Endodermal cell (in vitro differentiated cells): ENCODE data around the gene ZNF546. TPM values are rescaled to one million over a fixed set of nuclear protein-coding genes. Genes with fewer than 3 reads are reported as not detected.

Source experiments
- DNase-seq: peaks from one replicate; pipeline ENCODE4 v3.0.0-alpha.2; 2017
- H3K27ac ChIP-seq: 2 replicates; pipeline ENCODE4 v1.5.1; 2013; ENCODE audit warnings: mild to moderate bottlenecking, low read depth, low read length, moderate library complexity
- H3K27me3 ChIP-seq: 2 replicates; pipeline ENCODE4 v1.6.1; 2013; ENCODE audit warnings: mild to moderate bottlenecking, low read length, moderate library complexity; ENCODE audit not compliant: insufficient read depth, control insufficient read depth, poor library complexity, severe bottlenecking
- H3K36me3 ChIP-seq: 2 replicates; pipeline ENCODE4 v1.7.0; 2013; ENCODE audit warnings: mild to moderate bottlenecking, low read length, moderate library complexity; ENCODE audit not compliant: control insufficient read depth, insufficient read depth
- H3K4me1 ChIP-seq: one replicate; pipeline ENCODE4 v1.7.0; 2013; ENCODE audit warnings: low read length; ENCODE audit not compliant: control insufficient read depth, insufficient read depth
- H3K4me3 ChIP-seq: 2 replicates; pipeline ENCODE4 v1.5.1; 2013; ENCODE audit warnings: mild to moderate bottlenecking, low read length, moderate library complexity
- H3K9ac ChIP-seq: 2 replicates; pipeline ENCODE4 v1.6.1; 2013; ENCODE audit warnings: mild to moderate bottlenecking, low read length, moderate library complexity; ENCODE audit not compliant: poor library complexity, severe bottlenecking; ENCODE audit errors: extremely low read depth
- H3K9me3 ChIP-seq: 2 replicates; pipeline ENCODE4 v1.6.1; 2013; ENCODE audit warnings: mild to moderate bottlenecking, low read length, moderate library complexity; ENCODE audit not compliant: control insufficient read depth
- H3K27ac Mint-ChIP-seq: 2 replicates; pipeline ENCODE4 v1.8.0; 2020; ENCODE audit warnings: mixed read lengths
- H3K27me3 Mint-ChIP-seq: 2 replicates; pipeline ENCODE4 v1.8.0; 2021; ENCODE audit warnings: mild to moderate bottlenecking, mixed read lengths; ENCODE audit not compliant: insufficient read depth
- H3K36me3 Mint-ChIP-seq: 2 replicates; pipeline ENCODE4 v1.8.0; 2020; ENCODE audit warnings: low read depth, mixed read lengths
- H3K4me1 Mint-ChIP-seq: 2 replicates; pipeline ENCODE4 v1.8.0; 2020; ENCODE audit warnings: mixed read lengths
- H3K4me3 Mint-ChIP-seq: 2 replicates; pipeline ENCODE4 v1.8.0; 2020; ENCODE audit warnings: mild to moderate bottlenecking, moderate library complexity, mixed read lengths
- H3K9me3 Mint-ChIP-seq: 2 replicates; pipeline ENCODE4 v1.8.0; 2020; ENCODE audit warnings: mild to moderate bottlenecking, mixed read lengths
- WGBS, 2 experiments: methylation state at CpG; one replicate each; pipeline versions ENCODE4 v1.1.5 to v1.1.7; 2013; ENCODE audit warnings: missing lambda C conversion rate in 2 of 2, mixed read lengths in 1 of 2; ENCODE audit not compliant: insufficient coverage in 1 of 2, insufficient read length in 1 of 2; 5-methylcytosine and 5-hydroxymethylcytosine counted together
- total RNA-seq, 2 donors: library from RNA; stranded (reverse); fragmentation: NEBNext Ultra II Directional in 1 of 2; extraction: Animal tissue kit (Norgen Biotek cat#: 25700) in 1 of 2; gene quantifications; 2 replicates in 1 of 2; 3 replicates in 1 of 2; pipeline ENCODE4 v1.2.1, GENCODE V29; 2021
- TF ChIP-seq, protein P1 (sequence below): fragments of 200-600 bp; sonication (generic); conservative IDR thresholded peaks from 2 replicates; pipeline ENCODE4 v1.5.0; 2021; ENCODE audit warnings: antibody characterized with exemption, mild to moderate bottlenecking

The ZNF546 gene
- total RNA-seq, 2 donors from 2014 or later = 2.5 to 4.6 TPM

DNA sequence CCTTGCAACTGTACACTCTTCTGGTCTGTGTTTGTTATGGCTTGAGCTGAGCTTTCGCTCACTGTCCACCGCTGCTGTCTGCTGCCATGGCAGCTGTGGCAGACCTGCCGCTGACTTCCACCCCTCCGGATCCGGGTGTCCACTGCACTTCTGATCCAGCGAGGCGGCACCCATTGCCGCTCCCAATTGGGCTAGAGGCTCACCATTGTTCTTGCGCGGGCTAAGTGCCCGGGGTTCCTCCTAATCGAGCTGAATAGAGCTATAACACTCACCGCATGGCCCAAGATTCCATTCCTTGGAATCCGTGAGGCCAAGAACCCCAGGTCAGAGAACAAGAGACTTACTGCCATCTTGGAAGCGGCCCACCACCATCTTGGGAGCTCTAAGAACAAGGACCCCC lies 28.1 kb upstream of the ZNF546 start:
- H3K4me1 ChIP-seq = no peaks in the 10 kb centered on the region
- H3K27ac ChIP-seq = no peak overlapping the region
- Mint-ChIP-seq H3K4me3 (no peak overlapping the region), H3K4me1 (peaks cover 12% of the 10 kb centered on the region), H3K36me3 (peaks cover 22% of the 10 kb centered on the region), H3K9me3 (no peaks in the 10 kb centered on the region), H3K27ac (no peak overlapping the region), H3K27me3 (no peaks in the 10 kb centered on the region)
- 93 to 95% methylated on average over 10 to 15 of the region's 15 CpGs for WGBS, 2 experiments
- H3K9ac ChIP-seq = no peak overlapping the region
- no peak overlapping the region for H3K4me3 ChIP-seq
- TF ChIP-seq, protein P1, sequence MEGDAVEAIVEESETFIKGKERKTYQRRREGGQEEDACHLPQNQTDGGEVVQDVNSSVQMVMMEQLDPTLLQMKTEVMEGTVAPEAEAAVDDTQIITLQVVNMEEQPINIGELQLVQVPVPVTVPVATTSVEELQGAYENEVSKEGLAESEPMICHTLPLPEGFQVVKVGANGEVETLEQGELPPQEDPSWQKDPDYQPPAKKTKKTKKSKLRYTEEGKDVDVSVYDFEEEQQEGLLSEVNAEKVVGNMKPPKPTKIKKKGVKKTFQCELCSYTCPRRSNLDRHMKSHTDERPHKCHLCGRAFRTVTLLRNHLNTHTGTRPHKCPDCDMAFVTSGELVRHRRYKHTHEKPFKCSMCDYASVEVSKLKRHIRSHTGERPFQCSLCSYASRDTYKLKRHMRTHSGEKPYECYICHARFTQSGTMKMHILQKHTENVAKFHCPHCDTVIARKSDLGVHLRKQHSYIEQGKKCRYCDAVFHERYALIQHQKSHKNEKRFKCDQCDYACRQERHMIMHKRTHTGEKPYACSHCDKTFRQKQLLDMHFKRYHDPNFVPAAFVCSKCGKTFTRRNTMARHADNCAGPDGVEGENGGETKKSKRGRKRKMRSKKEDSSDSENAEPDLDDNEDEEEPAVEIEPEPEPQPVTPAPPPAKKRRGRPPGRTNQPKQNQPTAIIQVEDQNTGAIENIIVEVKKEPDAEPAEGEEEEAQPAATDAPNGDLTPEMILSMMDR = no peak
- peaks cover 16% of the 10 kb centered on the region for H3K36me3 ChIP-seq
- no peaks in the 10 kb centered on the region for H3K27me3 ChIP-seq
- H3K9me3 ChIP-seq = no peaks in the 10 kb centered on the region
- no peak for DNase-seq

DNA sequence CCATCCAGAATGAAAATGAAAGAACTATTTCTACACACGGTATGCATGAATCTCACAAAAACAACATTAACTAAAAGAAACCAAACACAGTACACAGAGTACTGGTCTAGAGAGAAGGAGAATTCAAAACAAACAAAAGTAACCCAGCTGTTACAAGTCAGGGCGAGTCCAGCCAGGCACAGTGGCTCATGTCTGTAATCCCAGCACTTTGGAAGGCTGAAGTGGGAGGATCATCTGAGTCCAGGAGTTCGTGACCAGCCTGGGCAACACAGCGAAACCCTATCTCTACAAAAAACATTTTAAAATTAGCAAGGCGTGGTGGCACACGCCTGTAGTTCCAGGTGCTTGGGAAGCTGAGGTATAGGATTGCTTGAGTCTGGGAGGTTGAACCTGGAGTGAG lies 27.6 kb upstream of the ZNF546 start:
- Histone ChIP-seq H3K27ac (no peak overlapping the region), H3K36me3 (peaks cover 21% of the 10 kb centered on the region), H3K9ac (no peak overlapping the region), H3K4me3 (no peak overlapping the region), H3K9me3 (no peaks in the 10 kb centered on the region), H3K4me1 (no peaks in the 10 kb centered on the region), H3K27me3 (no peaks in the 10 kb centered on the region)
- WGBS, 2 experiments = 97 to 99% methylated on average over 4 to 5 of the region's 6 CpGs
- Mint-ChIP-seq H3K9me3 (no peaks in the 10 kb centered on the region), H3K36me3 (peaks cover 27% of the 10 kb centered on the region), H3K4me3 (peak overlapping the region; percentile 100), H3K4me1 (peaks cover 12% of the 10 kb centered on the region), H3K27ac (no peak overlapping the region), H3K27me3 (no peaks in the 10 kb centered on the region)
- TF ChIP-seq, protein P1 = no peak
- DNase-seq = no peak

DNA sequence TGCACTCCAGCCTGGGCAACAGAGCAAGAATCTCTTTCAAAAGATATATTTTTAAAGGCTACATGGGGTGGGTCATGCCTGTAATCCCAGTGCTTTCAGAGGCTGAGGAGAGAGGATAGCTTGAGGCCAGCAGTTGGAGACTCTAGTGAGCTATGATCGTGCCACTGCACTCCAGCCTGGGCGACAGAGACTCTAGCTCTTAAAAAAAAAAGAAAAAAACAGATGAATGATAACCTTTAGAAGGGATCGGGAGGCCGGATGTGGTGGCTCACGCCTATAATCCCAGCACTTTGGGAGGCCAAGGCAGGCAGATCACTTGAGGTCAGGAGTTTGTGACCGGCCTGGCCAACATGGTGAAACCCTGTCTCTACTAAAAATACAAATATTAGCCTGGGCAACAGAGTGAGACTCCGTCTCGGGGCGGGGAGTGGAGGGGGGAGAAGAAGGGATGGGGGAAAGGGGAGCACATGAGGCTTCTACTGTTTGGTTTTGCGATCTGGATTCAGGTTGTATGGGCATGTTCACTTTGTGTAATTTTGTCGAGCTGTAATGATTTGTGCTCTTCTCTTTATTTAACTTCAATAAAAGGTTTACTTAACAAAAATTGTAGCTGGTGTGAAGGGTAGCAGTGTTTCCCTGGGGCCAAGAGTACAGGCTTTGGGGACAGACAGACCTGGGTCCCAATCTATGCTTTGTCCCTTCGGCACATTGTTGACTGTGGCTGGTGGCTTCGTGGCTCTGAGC lies 27.0 kb upstream of the ZNF546 start:
- 74 to 85% methylated on average over 6 to 12 of the region's 13 CpGs for WGBS, 2 experiments
- Mint-ChIP-seq H3K4me3 (peak overlapping the region; percentile 100), H3K9me3 (no peaks in the 10 kb centered on the region), H3K36me3 (peaks cover 33% of the 10 kb centered on the region), H3K27me3 (no peaks in the 10 kb centered on the region), H3K27ac (peak overlapping the region; percentile 97), H3K4me1 (peaks cover 12% of the 10 kb centered on the region)
- Histone ChIP-seq H3K4me3 (peak overlapping the region; percentile 96), H3K36me3 (peaks cover 26% of the 10 kb centered on the region), H3K9ac (peak overlapping the region; percentile 68), H3K9me3 (no peaks in the 10 kb centered on the region), H3K27me3 (no peaks in the 10 kb centered on the region), H3K4me1 (no peaks in the 10 kb centered on the region), H3K27ac (peak overlapping the region; percentile 87)
- no peak for DNase-seq
- TF ChIP-seq, protein P1 = no peak
